SK-N-MC (cell line): ENCODE results near the gene FRAT2.

Experiments used
- EZH2 ChIP-seq: fragments of 200-600 bp; sonication (generic); IDR thresholded peaks from one replicate; pipeline ENCODE4 v1.6.1; 2017; ENCODE audit warnings: antibody characterized with exemption
- FOXP2 ChIP-seq: optimal IDR thresholded peaks from 2 replicates; pipeline ENCODE3; 2011; ENCODE audit warnings: mild to moderate bottlenecking, moderate library complexity; ENCODE audit not compliant: insufficient read depth; ENCODE audit errors: extremely low read length, control extremely low read depth
- POLR2AphosphoS5 ChIP-seq: IDR thresholded peaks from 2 replicates; pipeline ENCODE4 v1.6.1; 2012; ENCODE audit warnings: mild to moderate bottlenecking, low read depth, low read length, borderline replicate concordance

GRCh38 chr10:97355571-97355975 lies 21.0 kb upstream of the FRAT2 start:
- TF ChIP-seq EZH2, result no peak
- no peak for TF ChIP-seq POLR2AphosphoS5
- TF ChIP-seq FOXP2, result no peak
